ENCODE results near the gene TRAF3.

GRCh38 chr14:102875652-102876051 is 98.4 kb downstream of the TRAF3 start:
- TF ChIP-seq, protein P1, sequence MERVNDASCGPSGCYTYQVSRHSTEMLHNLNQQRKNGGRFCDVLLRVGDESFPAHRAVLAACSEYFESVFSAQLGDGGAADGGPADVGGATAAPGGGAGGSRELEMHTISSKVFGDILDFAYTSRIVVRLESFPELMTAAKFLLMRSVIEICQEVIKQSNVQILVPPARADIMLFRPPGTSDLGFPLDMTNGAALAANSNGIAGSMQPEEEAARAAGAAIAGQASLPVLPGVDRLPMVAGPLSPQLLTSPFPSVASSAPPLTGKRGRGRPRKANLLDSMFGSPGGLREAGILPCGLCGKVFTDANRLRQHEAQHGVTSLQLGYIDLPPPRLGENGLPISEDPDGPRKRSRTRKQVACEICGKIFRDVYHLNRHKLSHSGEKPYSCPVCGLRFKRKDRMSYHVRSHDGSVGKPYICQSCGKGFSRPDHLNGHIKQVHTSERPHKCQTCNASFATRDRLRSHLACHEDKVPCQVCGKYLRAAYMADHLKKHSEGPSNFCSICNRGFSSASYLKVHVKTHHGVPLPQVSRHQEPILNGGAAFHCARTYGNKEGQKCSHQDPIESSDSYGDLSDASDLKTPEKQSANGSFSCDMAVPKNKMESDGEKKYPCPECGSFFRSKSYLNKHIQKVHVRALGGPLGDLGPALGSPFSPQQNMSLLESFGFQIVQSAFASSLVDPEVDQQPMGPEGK (CRISPR knock-in tag; IDR thresholded peaks at IDR 0.05; ENCODE audit: borderline replicate concordance), result no peak
- TF ChIP-seq CSDC2 (CRISPR knock-in tag; IDR thresholded peaks at IDR 0.05), result no peak
- no peak for TF ChIP-seq ESRRG (CRISPR knock-in tag; IDR thresholded peaks at IDR 0.05)
- TF ChIP-seq TSHZ2 (CRISPR knock-in tag; IDR thresholded peaks at IDR 0.05), result no peak
- TF ChIP-seq ZFP3 (CRISPR knock-in tag; IDR thresholded peaks at IDR 0.05), result no peak
- no peak for TF ChIP-seq ZNF8 (CRISPR knock-in tag; IDR thresholded peaks at IDR 0.05)
- TF ChIP-seq RARB (CRISPR knock-in tag; IDR thresholded peaks at IDR 0.05), result no peak

Measured in SK-N-SH treated with all-trans-retinoic acid at 6 μM for 48 hours (cell line).